Measurements from ENCODE around the gene SCNM1.

Gene SCNM1

GRCh38 chr1:151133018-151133806 lies 32.7 kb upstream of the SCNM1 start:
- no peak for DNase-seq (ENCODE audit: low spot score)
- TF ChIP-seq CTCF (IDR thresholded peaks at IDR 0.05; ENCODE audit: extremely low read depth, missing control alignments), result no peak

GRCh38 chr1:151134396-151134795 lies 31.5 kb upstream of the SCNM1 start:
- TF ChIP-seq CTCF (IDR thresholded peaks at IDR 0.05; ENCODE audit: extremely low read depth, missing control alignments), result no peak
- DNase-seq (ENCODE audit: low spot score), result no peak

- TF ChIP-seq CTCF (IDR thresholded peaks at IDR 0.05; ENCODE audit: extremely low read depth, missing control alignments), result no peak
Observed at GRCh38 chr1:151134991-151135390, 31.0 kb upstream of the SCNM1 start.

GRCh38 chr1:151135433-151136385 lies 30.2 kb upstream of the SCNM1 start:
- no peak for DNase-seq (ENCODE audit: low spot score)
- no peak for TF ChIP-seq CTCF (IDR thresholded peaks at IDR 0.05; ENCODE audit: extremely low read depth, missing control alignments)

More at GRCh38 chr1:151134991-151135390, 31.0 kb upstream of the SCNM1 start:
- no peak for DNase-seq (ENCODE audit: low spot score)

- DNase-seq (ENCODE audit: low spot score), result no peak
- TF ChIP-seq CTCF (IDR thresholded peaks at IDR 0.05; ENCODE audit: extremely low read depth, missing control alignments), result no peak
Observed at GRCh38 chr1:151137789-151138188, 28.2 kb upstream of the SCNM1 start.

GRCh38 chr1:151142411-151143056 lies 23.4 kb upstream of the SCNM1 start:
- TF ChIP-seq CTCF (IDR thresholded peaks at IDR 0.05; ENCODE audit: extremely low read depth, missing control alignments), result no peak
- no peak for DNase-seq (ENCODE audit: low spot score)

Data from GM20000 (cell line).